ENCODE measurements around the gene SPAG9. TPM values are rescaled to one million over a fixed set of nuclear protein-coding genes. Genes with fewer than 3 reads are reported as not detected.

The SPAG9 gene
- total and polyA plus RNA-seq, 5 experiments from 2014 or later, result 2.1 to 58.0 (median 3.9) TPM

DNA sequence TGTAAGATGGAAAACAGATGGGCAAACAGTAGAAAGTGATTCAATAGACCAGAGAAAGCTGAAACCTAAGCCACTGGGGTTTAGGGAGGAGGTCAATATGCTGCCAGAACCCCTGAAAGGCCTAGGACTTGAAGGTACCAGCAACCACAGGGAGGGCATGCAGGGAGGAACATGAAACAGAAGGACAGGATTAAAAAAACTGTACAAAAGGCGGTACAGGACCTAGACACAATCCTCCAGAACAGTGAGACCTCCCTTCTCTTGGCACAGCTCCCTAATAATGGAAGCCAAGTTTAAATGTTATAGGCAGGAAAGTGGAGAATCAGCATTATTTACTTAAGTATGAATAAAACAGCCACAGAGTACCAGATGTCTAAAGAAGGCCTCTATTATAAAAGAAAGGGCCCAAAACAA lies 105.5 kb downstream of the SPAG9 start:
- ATAC-seq, result no peak
- POLR2A ChIA-PET, result no interaction called here

DNA sequence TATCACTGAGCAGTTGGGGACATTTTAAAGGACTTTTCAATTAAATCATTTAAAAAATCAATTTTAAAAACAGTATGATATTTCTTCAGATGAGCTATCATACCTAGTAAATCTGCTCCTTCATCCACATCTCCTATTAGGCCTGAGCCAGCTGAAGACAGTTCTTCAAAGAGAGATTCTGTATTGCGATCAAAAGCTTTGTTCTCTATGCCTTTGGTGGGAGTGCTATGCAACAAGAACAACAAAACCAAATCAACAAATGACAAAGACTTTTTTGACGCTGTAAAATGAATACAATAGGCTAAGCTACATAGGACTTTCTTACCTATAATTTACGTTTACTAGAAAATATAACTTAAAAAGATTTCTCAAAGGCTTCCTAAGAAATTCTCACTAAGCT lies 106.5 kb downstream of the SPAG9 start:
- ATAC-seq, result no peak
- Mint-ChIP-seq H3K4me1 (peaks cover 0 to 2% (median 0%) of the 10 kb centered on the region in 4 donors), H3K27ac (no peak overlapping the region), H3K9me3 (no peaks in the 10 kb centered on the region), H3K27me3 (no peaks in the 10 kb centered on the region), H3K36me3 (peaks cover 0 to 57% (median 9%) of the 10 kb centered on the region in 3 donors), H3K4me3 (no peak overlapping the region)
- POLR2A ChIA-PET, result no interaction called here
- no peak for DNase-seq

More for the DNA sequence above, 105.5 kb downstream of the SPAG9 start:
- peaks cover 0 to 2% (median 0%) of the 10 kb centered on the region in 4 donors for H3K4me1 Mint-ChIP-seq
- no peaks in the 10 kb centered on the region for H3K9me3 Mint-ChIP-seq
- DNase-seq, result no peak
- no peaks in the 10 kb centered on the region for H3K27me3 Mint-ChIP-seq
- peak overlapping the region in 2 of 10 donors; percentile 6 to 46 for H3K27ac Mint-ChIP-seq
- peaks cover 0 to 62% (median 12%) of the 10 kb centered on the region in 3 donors for H3K36me3 Mint-ChIP-seq
- no peak overlapping the region for H3K4me3 Mint-ChIP-seq

DNA sequence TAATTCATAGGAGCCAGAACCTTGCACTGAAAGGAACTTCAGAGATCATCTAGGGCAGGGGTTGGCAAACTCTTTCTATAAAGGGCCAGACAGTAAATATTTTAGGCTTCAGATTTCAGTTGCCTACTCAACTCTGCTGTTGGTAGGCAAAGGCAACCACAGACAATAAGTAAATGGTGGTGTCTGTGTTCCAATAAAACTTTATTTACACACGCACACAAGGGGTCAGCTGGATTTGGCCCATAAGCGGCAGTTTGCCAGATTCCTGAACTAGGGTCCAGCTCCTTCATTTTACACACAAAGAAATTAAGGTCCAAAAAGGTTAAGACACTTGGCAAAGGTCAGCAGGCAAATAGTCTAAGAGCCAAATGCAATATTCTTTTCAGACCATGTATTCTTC lies 107.3 kb downstream of the SPAG9 start:
- ATAC-seq, result no peak

DNA sequence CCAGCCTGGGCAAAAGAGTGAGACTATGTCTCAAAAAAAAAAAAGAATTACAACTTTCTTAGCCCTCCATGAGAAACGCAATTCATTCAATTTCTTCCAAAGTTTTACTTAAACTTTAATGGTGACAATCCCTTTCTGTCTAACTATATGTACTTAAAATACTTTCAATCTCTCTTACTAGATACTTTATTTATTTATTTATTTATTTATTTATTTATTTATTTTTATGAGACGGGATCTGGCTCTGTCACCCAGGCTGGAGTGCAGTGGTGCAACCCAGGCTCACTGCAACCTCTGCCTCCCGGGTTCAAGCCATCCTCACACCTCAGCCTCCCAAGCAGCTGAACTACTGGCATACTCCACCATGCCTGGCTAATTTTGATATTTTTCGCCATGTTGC lies 108.1 kb downstream of the SPAG9 start:
- POLR2A ChIA-PET, result no interaction called here
- peaks cover 0 to 2% (median 0%) of the 10 kb centered on the region in 4 donors for H3K4me1 Mint-ChIP-seq
- peaks cover 0 to 53% (median 6%) of the 10 kb centered on the region in 3 donors for H3K36me3 Mint-ChIP-seq
- no peaks in the 10 kb centered on the region for H3K9me3 Mint-ChIP-seq
- no peak overlapping the region for H3K27ac Mint-ChIP-seq
- H3K27me3 Mint-ChIP-seq, result no peaks in the 10 kb centered on the region
- ATAC-seq, result no peak
- no peak overlapping the region for H3K4me3 Mint-ChIP-seq
- no peak for DNase-seq

More for the DNA sequence above, 107.3 kb downstream of the SPAG9 start:
- H3K36me3 Mint-ChIP-seq, result peaks cover 0 to 55% (median 6%) of the 10 kb centered on the region in 3 donors
- H3K4me3 Mint-ChIP-seq, result no peak overlapping the region
- POLR2A ChIA-PET, result no interaction called here
- no peaks in the 10 kb centered on the region for H3K27me3 Mint-ChIP-seq
- DNase-seq, result no peak
- H3K27ac Mint-ChIP-seq, result no peak overlapping the region
- no peaks in the 10 kb centered on the region for H3K9me3 Mint-ChIP-seq
- peaks cover 0 to 2% (median 0%) of the 10 kb centered on the region in 4 donors for H3K4me1 Mint-ChIP-seq

DNA sequence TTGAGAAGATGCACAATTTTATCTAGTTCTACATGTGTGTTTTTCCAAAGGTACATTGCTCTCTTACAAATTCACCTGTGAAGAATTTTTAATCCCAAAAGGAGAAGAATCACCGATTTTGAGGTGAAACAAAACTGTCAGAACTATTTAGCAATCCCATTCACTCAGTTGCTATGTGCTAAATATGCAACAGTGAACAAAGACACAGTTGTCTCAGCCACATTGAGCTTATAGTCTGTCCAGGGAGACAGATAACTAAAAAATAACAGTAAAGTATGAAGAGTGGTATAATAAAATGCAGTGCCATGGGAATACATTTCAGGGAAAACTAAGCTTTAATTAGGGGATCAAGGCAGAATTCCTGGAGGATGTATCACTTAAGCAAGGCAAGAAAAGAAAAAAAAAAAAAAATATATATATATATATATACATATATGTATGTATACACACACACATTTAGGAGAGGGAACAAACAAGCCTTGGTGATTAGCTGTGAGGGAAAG lies 110.4 kb downstream of the SPAG9 start:
- DNase-seq, result no peak
- Mint-ChIP-seq H3K36me3 (peaks cover 4 to 51% (median 5%) of the 10 kb centered on the region in 3 donors), H3K27me3 (no peaks in the 10 kb centered on the region), H3K9me3 (no peaks in the 10 kb centered on the region), H3K4me1 (peaks cover 0 to 2% (median 0%) of the 10 kb centered on the region in 4 donors), H3K27ac (peak overlapping the region in 1 of 10 donors; percentile 14), H3K4me3 (no peak overlapping the region)
- POLR2A ChIA-PET, result no interaction called here
- no peak for ATAC-seq

DNA sequence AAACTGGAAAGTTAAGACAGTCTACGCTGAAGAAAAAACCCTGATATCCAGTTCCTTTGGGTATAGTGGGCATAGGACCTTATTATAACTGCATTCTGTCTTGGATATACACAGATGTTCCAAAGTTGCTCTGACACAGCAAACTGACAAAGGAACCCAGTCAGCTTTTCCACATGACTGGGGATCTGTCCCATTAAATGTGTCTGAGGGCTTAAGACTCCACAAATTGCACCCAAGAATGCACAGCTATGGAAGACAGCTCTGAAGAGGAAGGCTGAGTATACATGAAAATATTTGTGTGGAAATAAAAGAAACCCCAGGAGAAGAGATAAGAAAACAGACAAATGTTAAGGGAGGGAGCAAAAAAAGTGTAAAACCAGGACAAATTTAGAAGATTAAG lies 114.1 kb downstream of the SPAG9 start:
- no peaks in the 10 kb centered on the region for H3K9me3 Mint-ChIP-seq
- ATAC-seq (no peak), DNase-seq (no peak)
- POLR2A ChIA-PET, result no interaction called here
- H3K27me3 Mint-ChIP-seq, result no peaks in the 10 kb centered on the region
- peaks cover 0 to 2% (median 0%) of the 10 kb centered on the region in 4 donors for H3K4me1 Mint-ChIP-seq
- H3K27ac Mint-ChIP-seq, result peak overlapping the region in 2 of 10 donors; percentile 16 to 41
- no peak overlapping the region for H3K4me3 Mint-ChIP-seq
- peaks cover 5 to 41% (median 7%) of the 10 kb centered on the region in 3 donors for H3K36me3 Mint-ChIP-seq

DNA sequence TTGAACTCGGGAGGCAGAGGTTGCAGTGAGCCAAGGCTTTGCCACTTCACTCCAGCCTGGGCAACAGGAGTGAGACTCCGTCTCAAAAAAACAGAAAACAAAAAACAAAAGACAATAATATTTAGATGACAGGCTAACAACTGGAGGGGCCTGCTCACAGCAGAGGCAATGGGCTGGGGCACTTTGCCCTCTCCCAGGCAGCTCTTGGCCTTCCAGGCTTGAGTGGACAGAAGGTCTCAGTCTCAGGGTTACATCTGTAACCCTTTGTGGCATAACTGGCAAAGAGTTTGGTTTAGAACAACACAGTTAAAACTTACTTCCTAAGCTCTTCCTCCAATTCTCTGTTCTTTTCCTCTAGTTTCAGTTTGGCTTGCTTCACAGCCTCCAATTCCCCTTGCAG lies 114.9 kb downstream of the SPAG9 start:
- POLR2A ChIA-PET, result no interaction called here
- DNase-seq (no peak), ATAC-seq (no peak)
- Mint-ChIP-seq H3K36me3 (peaks cover 5 to 45% (median 7%) of the 10 kb centered on the region in 3 donors), H3K4me3 (no peak overlapping the region), H3K27ac (peak overlapping the region in 2 of 10 donors; percentile 2 to 11), H3K4me1 (peaks cover 0 to 3% (median 1%) of the 10 kb centered on the region in 4 donors), H3K27me3 (no peaks in the 10 kb centered on the region), H3K9me3 (no peaks in the 10 kb centered on the region)

DNA sequence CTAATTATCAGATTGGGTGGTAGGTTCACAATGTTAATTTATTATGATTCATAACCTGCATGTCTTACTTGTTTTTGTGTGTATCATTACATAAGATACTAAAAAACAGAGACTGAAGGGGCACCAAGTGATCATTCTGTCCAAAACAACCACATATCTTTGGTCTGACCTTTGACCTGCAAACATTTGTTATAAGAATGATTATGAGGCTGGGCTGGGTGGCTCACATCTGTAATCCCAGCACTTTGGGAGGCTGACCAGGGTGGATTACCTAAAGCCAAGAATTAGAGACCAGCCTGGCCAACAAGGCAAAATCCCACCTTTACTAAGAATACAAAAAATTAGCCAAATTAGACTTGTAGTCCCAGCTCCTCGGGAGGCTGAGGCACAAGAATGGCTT lies 116.4 kb downstream of the SPAG9 start:
- no peak overlapping the region for H3K4me3 Mint-ChIP-seq
- H3K36me3 Mint-ChIP-seq, result peaks cover 5 to 49% (median 11%) of the 10 kb centered on the region in 3 donors
- peak overlapping the region in 2 of 10 donors; percentile 25 to 43 for H3K27ac Mint-ChIP-seq
- ATAC-seq (no peak), DNase-seq (no peak)
- POLR2A ChIA-PET, result interaction anchor here (1.1 to 1.3 kb wide), 2 partner anchors 117 to 149 kb away, joined by 3 read pairs; partner anchors contain the start of genes NME1 and SPAG9
- peaks cover 0 to 3% (median 1%) of the 10 kb centered on the region in 4 donors for H3K4me1 Mint-ChIP-seq
- no peaks in the 10 kb centered on the region for H3K9me3 Mint-ChIP-seq
- H3K27me3 Mint-ChIP-seq, result no peaks in the 10 kb centered on the region

DNA sequence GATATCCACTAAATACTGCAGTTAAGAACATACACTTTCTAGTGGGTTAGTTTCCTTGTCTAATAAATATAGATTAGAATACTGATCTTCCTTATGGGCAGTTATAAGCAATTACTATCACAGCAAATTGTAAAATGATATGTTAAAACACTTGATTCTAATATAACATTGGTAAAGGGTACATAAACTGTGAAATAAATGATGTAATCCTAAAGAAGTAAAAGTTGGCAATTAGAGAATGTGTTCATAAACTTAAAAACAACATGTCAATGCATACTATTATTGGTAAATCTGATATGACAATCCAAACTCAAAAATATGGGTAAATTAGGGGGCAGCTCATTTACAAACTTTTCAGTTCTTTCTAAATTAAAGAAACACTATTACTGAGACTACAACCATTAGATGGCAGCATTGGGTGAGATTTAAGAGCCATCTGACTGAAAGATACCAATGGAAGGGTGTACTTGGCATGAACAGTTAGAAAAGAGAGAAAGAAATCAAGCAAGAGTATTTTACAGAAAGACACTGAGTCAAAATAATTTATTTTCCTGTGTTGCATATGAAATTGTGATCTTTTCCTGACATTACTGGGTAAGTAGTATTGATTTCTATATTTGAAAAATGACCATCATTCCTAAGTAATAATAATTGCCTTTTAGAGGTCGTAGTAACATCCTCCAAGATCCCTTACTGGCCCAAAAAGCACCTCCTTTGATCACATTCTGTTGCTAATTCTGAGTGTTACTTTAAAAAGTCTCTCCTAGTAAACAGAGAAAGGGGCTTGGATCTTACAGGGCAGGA lies 119.6 kb downstream of the SPAG9 start:
- DNase-seq (peak in 6 of 10 donors; percentile 30 to 74 (median 66)), ATAC-seq (peak; percentile 78 to 85)
- H3K4me3 Mint-ChIP-seq, result no peak overlapping the region
- H3K9me3 Mint-ChIP-seq, result no peaks in the 10 kb centered on the region
- H3K4me1 Mint-ChIP-seq, result peaks cover 0 to 3% (median 0%) of the 10 kb centered on the region in 4 donors
- peak overlapping the region in 2 of 10 donors; percentile 3 to 4 for H3K27ac Mint-ChIP-seq
- H3K36me3 Mint-ChIP-seq, result peaks cover 3 to 59% (median 12%) of the 10 kb centered on the region in 3 donors
- no peaks in the 10 kb centered on the region for H3K27me3 Mint-ChIP-seq
- POLR2A ChIA-PET, result interaction anchor here (0.6 to 5.6 kb wide), 2 partner anchors 152 to 1012 kb away, joined by 3 to 34 read pairs; partner anchors contain the start of gene NME1

DNA sequence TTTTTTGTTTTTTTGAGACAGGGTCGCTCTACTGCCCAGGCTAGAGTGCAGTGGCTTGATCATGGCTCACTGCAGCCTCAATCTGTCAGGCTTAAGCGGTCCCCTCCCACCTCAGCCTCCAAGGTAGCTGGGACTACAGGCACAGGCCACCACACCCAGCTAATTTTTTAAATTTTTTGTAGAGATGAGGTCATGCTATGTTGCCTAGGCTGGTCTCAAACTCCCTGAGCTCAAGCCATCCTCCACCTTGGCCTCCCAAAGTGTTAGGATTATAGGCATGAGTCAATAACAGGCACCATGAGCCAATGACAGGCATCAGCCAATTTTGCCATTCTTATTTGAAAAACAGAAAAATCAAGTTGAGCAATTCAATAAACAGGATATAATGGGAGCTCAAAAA lies 125.0 kb downstream of the SPAG9 start:
- no peak overlapping the region for H3K4me3 Mint-ChIP-seq
- H3K27me3 Mint-ChIP-seq, result no peaks in the 10 kb centered on the region
- H3K9me3 Mint-ChIP-seq, result no peaks in the 10 kb centered on the region
- H3K4me1 Mint-ChIP-seq, result no peaks in the 10 kb centered on the region
- DNase-seq (no peak), ATAC-seq (no peak)
- POLR2A ChIA-PET, result no interaction called here
- peaks cover 5 to 83% (median 25%) of the 10 kb centered on the region in 3 donors for H3K36me3 Mint-ChIP-seq
- no peak overlapping the region for H3K27ac Mint-ChIP-seq

DNA sequence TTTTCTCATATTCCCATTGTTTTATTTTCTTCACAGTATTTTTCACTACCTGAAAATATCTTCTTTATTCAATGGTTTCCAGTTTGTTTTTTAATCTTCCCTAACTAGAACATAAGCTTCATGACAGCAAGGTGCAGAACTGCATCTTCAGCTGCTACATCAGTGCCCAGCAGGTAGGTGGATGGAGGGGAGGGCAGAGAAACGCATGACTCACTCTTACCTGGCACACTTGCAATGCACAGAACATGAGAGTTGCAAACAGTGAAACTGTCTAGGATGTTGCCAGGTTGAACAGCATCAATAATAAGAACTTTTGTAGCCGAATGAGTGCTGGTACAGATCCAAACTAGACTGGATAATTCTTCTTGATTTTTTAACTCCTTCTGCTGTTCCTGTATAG lies 127.1 kb downstream of the SPAG9 start:
- H3K27ac Mint-ChIP-seq, result no peak overlapping the region
- peaks cover 5 to 89% (median 34%) of the 10 kb centered on the region in 3 donors for H3K36me3 Mint-ChIP-seq
- DNase-seq, result no peak
- H3K27me3 Mint-ChIP-seq, result no peaks in the 10 kb centered on the region
- no peaks in the 10 kb centered on the region for H3K9me3 Mint-ChIP-seq
- H3K4me3 Mint-ChIP-seq, result no peak overlapping the region
- POLR2A ChIA-PET, result no interaction called here
- H3K4me1 Mint-ChIP-seq, result no peaks in the 10 kb centered on the region
- no peak for ATAC-seq

DNA sequence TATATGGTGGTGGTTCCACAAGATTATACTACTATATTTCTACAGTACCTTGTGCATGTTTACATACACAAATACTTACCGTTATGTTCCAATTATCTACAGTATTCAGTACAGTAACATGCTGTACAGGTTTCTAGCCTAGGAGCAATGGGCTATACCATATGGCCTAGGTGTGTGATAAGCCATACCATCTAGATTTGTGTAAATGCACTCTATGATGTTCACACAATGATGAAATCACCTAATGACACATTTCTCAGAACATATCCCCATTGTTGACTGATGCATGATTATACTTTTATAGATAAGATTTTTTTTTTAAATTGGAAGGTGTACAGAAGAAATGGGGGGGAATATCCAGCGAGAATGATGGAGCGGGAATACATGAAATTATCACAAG lies 131.5 kb downstream of the SPAG9 start:
- H3K4me1 Mint-ChIP-seq, result peaks cover 0 to 1% (median 0%) of the 10 kb centered on the region in 4 donors
- DNase-seq (no peak), ATAC-seq (no peak)
- H3K4me3 Mint-ChIP-seq, result no peak overlapping the region
- H3K27ac Mint-ChIP-seq, result no peak overlapping the region
- no peaks in the 10 kb centered on the region for H3K27me3 Mint-ChIP-seq
- POLR2A ChIA-PET, result no interaction called here
- peaks cover 5 to 80% (median 37%) of the 10 kb centered on the region in 3 donors for H3K36me3 Mint-ChIP-seq
- no peaks in the 10 kb centered on the region for H3K9me3 Mint-ChIP-seq

DNA sequence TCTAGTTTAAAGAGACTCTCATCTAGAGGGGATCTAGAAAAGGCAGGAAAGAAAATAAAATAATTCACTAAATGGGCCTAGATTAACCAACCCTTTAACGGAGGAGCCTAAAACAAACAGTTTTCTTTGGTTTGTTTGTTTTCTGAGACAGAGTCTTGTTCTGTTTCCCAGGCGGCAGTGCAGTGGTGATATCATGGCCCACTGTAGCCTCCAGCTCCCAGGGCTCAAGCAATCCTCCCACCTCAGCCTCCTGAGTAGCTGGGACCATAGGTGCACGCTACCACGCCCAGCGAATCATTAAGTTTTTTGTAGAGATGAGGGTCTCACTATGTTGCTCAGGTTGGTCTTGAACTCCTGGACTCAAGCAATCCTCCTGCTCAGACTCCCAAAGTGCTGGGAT lies 132.2 kb downstream of the SPAG9 start:
- Mint-ChIP-seq H3K27ac (no peak overlapping the region), H3K27me3 (no peaks in the 10 kb centered on the region), H3K4me1 (peaks cover 0 to 1% (median 0%) of the 10 kb centered on the region in 4 donors), H3K9me3 (no peaks in the 10 kb centered on the region), H3K4me3 (no peak overlapping the region), H3K36me3 (peaks cover 2 to 75% (median 35%) of the 10 kb centered on the region in 3 donors)
- ATAC-seq (no peak), DNase-seq (no peak)
- POLR2A ChIA-PET, result no interaction called here

Data from naive thymus-derived CD8-positive, alpha-beta T cell (primary cell).